ENCODE measurements around the gene RAD51B.

DNA sequence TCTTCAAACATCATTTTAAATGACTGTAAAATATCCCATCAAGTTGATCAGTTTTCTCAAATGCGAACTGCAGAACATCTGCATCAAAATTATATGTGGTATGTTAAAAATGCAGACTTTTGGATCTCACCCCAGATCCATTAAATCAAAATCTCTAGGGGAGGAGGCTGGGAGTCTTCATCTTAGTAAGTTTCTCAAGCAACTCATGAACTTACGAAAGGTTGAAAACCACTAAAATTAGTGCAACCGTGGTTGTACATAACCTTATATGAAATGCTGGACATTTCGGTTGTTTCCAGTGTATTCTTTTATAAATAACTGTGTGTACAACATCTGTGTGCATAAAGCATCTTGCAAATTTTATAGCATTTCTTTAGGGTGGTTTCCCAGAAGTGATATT is 934.1 kb downstream of the RAD51B start:
- TF ChIP-seq EP300 (IDR thresholded peaks at IDR 0.05), result no peak
- TF ChIP-seq CTCF (IDR thresholded peaks at IDR 0.05), result no peak
- no peak for TF ChIP-seq POLR2A (IDR thresholded peaks at IDR 0.05)
